Neutrophil (primary cell): ENCODE measurements around the gene C2orf78.

ENCODE experiments used
- H3K27ac ChIP-seq: fragments of 200-600 bp; sonication (generic); 2 replicates; pipeline ENCODE4 v1.5.1; 2016; ENCODE audit warnings: mild to moderate bottlenecking, moderate library complexity
- H3K27me3 ChIP-seq: fragments of 200-600 bp; sonication (generic); 2 replicates; pipeline ENCODE4 v1.6.0; 2016; ENCODE audit warnings: mild to moderate bottlenecking
- H3K36me3 ChIP-seq: fragments of 200-600 bp; sonication (generic); 2 replicates; pipeline ENCODE4 v1.5.1; 2017
- H3K4me1 ChIP-seq, 2 experiments: fragments of 200-600 bp in 1 of 2; sonication (generic) in 1 of 2; 1 replicate in 1 of 2; 2 replicates in 1 of 2; pipeline versions ENCODE4 v1.5.1 to v1.6.1; 2013 to 2016; ENCODE audit warnings: low read depth in 1 of 2, low read length in 1 of 2, mild to moderate bottlenecking in 1 of 2, moderate library complexity in 1 of 2; ENCODE audit not compliant: control insufficient read depth in 1 of 2, insufficient read depth in 1 of 2
- H3K4me3 ChIP-seq, 2 experiments: fragments of 200-600 bp in 1 of 2; sonication (generic) in 1 of 2; 1 replicate in 1 of 2; 2 replicates in 1 of 2; pipeline ENCODE4 v1.5.1; 2013 to 2016; ENCODE audit warnings: low read depth in 1 of 2, low read length in 1 of 2, mild to moderate bottlenecking in 1 of 2, moderate library complexity in 1 of 2
- H3K9me3 ChIP-seq: fragments of 200-600 bp; sonication (generic); 2 replicates; pipeline ENCODE4 v1.5.1; 2016
- CTCF ChIP-seq: fragments of 200-600 bp; sonication (generic); IDR thresholded peaks from 2 replicates; pipeline ENCODE4 v1.5.1; 2016; ENCODE audit warnings: antibody characterized with exemption

The C2orf78 gene

GRCh38 chr2:73762571-73762970, 21.4 kb upstream of the C2orf78 start:
- H3K27ac ChIP-seq, result no peak overlapping the region
- H3K9me3 ChIP-seq, result no peaks in the 10 kb centered on the region
- no peak overlapping the region for H3K4me3 ChIP-seq
- H3K36me3 ChIP-seq, result peaks cover 93% of the 10 kb centered on the region
- no peaks in the 10 kb centered on the region for H3K4me1 ChIP-seq
- no peaks in the 10 kb centered on the region for H3K27me3 ChIP-seq
- no peak for TF ChIP-seq CTCF

GRCh38 chr2:73764945-73765344, 19.0 kb upstream of the C2orf78 start:
- Histone ChIP-seq H3K27ac (no peak overlapping the region), H3K36me3 (peaks cover 92% of the 10 kb centered on the region), H3K4me1 (no peaks in the 10 kb centered on the region), H3K4me3 (no peak overlapping the region), H3K9me3 (no peaks in the 10 kb centered on the region), H3K27me3 (no peaks in the 10 kb centered on the region)
- TF ChIP-seq CTCF, result no peak

GRCh38 chr2:73766349-73766748, 17.6 kb upstream of the C2orf78 start:
- H3K27ac ChIP-seq, result no peak overlapping the region

GRCh38 chr2:73766994-73767393, 17.0 kb upstream of the C2orf78 start:
- Histone ChIP-seq H3K27ac (no peak overlapping the region), H3K9me3 (no peaks in the 10 kb centered on the region), H3K36me3 (peaks cover 87% of the 10 kb centered on the region), H3K27me3 (no peaks in the 10 kb centered on the region), H3K4me3 (no peak overlapping the region), H3K4me1 (no peaks in the 10 kb centered on the region)
- TF ChIP-seq CTCF, result no peak

More at GRCh38 chr2:73766349-73766748, 17.6 kb upstream of the C2orf78 start:
- Histone ChIP-seq H3K9me3 (no peaks in the 10 kb centered on the region), H3K27me3 (no peaks in the 10 kb centered on the region), H3K36me3 (peaks cover 90% of the 10 kb centered on the region), H3K4me1 (no peaks in the 10 kb centered on the region), H3K4me3 (no peak overlapping the region)
- no peak for TF ChIP-seq CTCF

- H3K27ac ChIP-seq, result no peak overlapping the region
- H3K9me3 ChIP-seq, result no peaks in the 10 kb centered on the region
- H3K27me3 ChIP-seq, result no peaks in the 10 kb centered on the region
- H3K4me3 ChIP-seq, result no peak overlapping the region
- no peaks in the 10 kb centered on the region for H3K4me1 ChIP-seq
- TF ChIP-seq CTCF, result no peak
- H3K36me3 ChIP-seq, result peaks cover 82% of the 10 kb centered on the region
These were observed 13.3 kb upstream of the C2orf78 start for GRCh38 chr2:73770725-73771124.

- no peaks in the 10 kb centered on the region for H3K27me3 ChIP-seq
- peaks cover 88% of the 10 kb centered on the region for H3K36me3 ChIP-seq
- H3K27ac ChIP-seq, result no peak overlapping the region
- H3K4me1 ChIP-seq, result no peaks in the 10 kb centered on the region
- no peak for TF ChIP-seq CTCF
- H3K9me3 ChIP-seq, result no peaks in the 10 kb centered on the region
- H3K4me3 ChIP-seq, result no peak overlapping the region
These were observed 11.2 kb upstream of the C2orf78 start for GRCh38 chr2:73772819-73773218.
